Tibial nerve (tissue), 4 donors: ENCODE data around the gene LDAH. TPM values are rescaled to one million over a fixed set of nuclear protein-coding genes. Genes with fewer than 3 reads are reported as not detected.

Source experiments
- DNase-seq, 2 donors: peaks; one replicate each; pipeline ENCODE4 v3.0.0-alpha.2; 2019; ENCODE audit warnings: low spot score in 2 of 2
- H3K27ac ChIP-seq, 4 donors: fragments of 200-600 bp; sonication (generic) in 3 of 4; one replicate each; pipeline ENCODE4 v1.5.1; 2017 to 2019; ENCODE audit warnings: mild to moderate bottlenecking in 1 of 4
- H3K27me3 ChIP-seq, 2 donors: fragments of 200-600 bp; sonication (generic) in 1 of 2; one replicate each; pipeline versions ENCODE4 v1.5.1 to v1.6.0; 2017 to 2019
- H3K36me3 ChIP-seq, 3 donors: fragments of 200-600 bp; sonication (generic); one replicate each; pipeline ENCODE4 v1.5.1; 2018 to 2019
- H3K4me1 ChIP-seq, 4 donors: fragments of 200-600 bp; sonication (generic) in 3 of 4; one replicate each; pipeline ENCODE4 v1.5.1; 2017 to 2019
- H3K4me3 ChIP-seq, 4 donors: fragments of 200-600 bp; sonication (generic) in 3 of 4; one replicate each; pipeline ENCODE4 v1.5.1; 2017 to 2019; ENCODE audit warnings: mild to moderate bottlenecking in 1 of 4, moderate library complexity in 1 of 4
- H3K9me3 ChIP-seq, 4 donors: fragments of 200-600 bp; sonication (generic) in 3 of 4; one replicate each; pipeline ENCODE4 v1.5.1; 2017 to 2019
- EP300 ChIP-seq, 2 donors: sonication (generic); formaldehyde crosslinking; IDR thresholded peaks; one replicate each; pipeline ENCODE4 v1.6.1; 2017; ENCODE audit warnings: antibody characterized with exemption in 2 of 2, mild to moderate bottlenecking in 1 of 2
- POLR2A ChIP-seq, 2 donors: fragments of 450-650 bp; IDR thresholded peaks; one replicate each; pipeline ENCODE4 v1.6.1; 2017; ENCODE audit warnings: antibody characterized with exemption in 2 of 2, mild to moderate bottlenecking in 2 of 2, moderate library complexity in 2 of 2
- WGBS, 2 donors: methylation state at CpG; one replicate each; pipeline ENCODE4 v1.1.5; 2018; 5-methylcytosine and 5-hydroxymethylcytosine counted together
- total RNA-seq, 4 donors: library from RNA; depleted of rRNA; stranded (reverse); fragments of >200 nt; gene quantifications; one replicate each; pipeline ENCODE4 v1.1.0, GENCODE V29; 2016
- TF ChIP-seq, protein P1 (sequence below), 5 experiments: fragments of 200-600 bp in 3 of 5; fragments of 450-650 bp in 2 of 5; sonication (generic) in 3 of 5; IDR thresholded peaks; one replicate each; pipeline ENCODE4 v1.5.1; 2016 to 2019; ENCODE audit warnings: antibody characterized with exemption in 5 of 5, mild to moderate bottlenecking in 3 of 5, moderate library complexity in 2 of 5

Gene LDAH
- total RNA-seq, 4 donors from 2014 or later, result 13.4 to 27.1 (median 15.7) TPM

DNA sequence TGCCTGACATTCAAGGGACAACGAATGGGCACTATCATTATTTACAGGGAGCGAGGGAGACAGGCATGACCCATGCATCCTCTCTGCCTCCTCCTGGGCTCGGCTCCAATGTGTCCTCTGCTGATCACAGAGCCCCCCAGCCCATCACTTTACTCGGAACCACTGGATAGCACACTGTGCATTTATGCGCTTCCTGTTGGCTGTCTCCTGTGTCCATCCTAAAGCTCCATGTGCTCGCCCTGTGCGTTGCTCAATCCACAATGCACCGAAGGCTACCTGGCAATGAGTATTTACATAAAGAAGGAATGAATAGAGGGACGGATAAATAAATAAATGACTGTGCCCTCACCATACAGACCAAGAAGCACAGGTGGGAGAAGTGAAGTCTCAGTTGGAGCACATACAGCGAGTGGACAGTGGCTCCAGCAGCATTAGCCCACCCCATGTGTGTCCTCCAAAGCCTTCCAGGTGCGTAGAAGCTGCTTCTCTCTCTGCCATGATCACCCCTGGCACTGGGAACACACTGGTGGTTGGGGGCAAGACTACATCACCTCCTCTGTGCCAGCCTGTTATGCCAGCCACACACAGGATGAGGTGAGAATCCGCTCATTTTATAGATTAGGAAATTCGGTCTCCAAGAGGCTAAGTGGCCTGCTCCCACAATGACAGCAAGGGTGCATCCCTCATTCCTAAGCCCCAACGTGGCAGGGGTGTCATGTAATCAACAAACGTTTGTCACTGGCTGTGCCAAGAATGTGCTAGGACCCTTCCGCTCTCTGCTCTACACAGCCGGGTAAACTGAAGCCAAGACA is 158.3 kb downstream of the LDAH start:
- H3K27me3 ChIP-seq, result peaks cover 0 to 93% of the 10 kb centered on the region in 2 donors

DNA sequence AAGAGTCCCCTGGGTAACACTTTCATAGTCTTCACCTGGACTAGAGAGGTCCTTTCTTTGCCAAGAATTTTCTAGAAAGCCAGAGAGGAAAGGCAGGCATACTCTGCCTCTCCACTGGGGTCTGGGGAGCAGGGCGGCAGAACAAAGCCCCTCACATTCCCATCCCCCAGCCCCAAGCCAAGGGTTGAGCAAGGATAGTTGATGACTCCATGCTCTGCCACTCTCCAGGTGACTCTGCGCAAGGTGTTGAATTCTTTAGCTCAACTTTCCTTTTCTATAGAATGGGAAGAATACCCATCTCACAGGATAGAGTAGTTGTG is 158.9 kb downstream of the LDAH start:
- TF ChIP-seq POLR2A (IDR thresholded peaks at IDR 0.05) (no peak), EP300 (IDR thresholded peaks at IDR 0.05) (no peak)
- TF ChIP-seq, protein P1, sequence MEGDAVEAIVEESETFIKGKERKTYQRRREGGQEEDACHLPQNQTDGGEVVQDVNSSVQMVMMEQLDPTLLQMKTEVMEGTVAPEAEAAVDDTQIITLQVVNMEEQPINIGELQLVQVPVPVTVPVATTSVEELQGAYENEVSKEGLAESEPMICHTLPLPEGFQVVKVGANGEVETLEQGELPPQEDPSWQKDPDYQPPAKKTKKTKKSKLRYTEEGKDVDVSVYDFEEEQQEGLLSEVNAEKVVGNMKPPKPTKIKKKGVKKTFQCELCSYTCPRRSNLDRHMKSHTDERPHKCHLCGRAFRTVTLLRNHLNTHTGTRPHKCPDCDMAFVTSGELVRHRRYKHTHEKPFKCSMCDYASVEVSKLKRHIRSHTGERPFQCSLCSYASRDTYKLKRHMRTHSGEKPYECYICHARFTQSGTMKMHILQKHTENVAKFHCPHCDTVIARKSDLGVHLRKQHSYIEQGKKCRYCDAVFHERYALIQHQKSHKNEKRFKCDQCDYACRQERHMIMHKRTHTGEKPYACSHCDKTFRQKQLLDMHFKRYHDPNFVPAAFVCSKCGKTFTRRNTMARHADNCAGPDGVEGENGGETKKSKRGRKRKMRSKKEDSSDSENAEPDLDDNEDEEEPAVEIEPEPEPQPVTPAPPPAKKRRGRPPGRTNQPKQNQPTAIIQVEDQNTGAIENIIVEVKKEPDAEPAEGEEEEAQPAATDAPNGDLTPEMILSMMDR (IDR thresholded peaks at IDR 0.05), result no peak
- H3K4me3 ChIP-seq, result no peak overlapping the region
- H3K4me1 ChIP-seq, result peaks cover 0 to 39% (median 16%) of the 10 kb centered on the region in 4 donors
- no peak for DNase-seq
- WGBS, 2 donors, result 69 to 83% methylated on average over 2 of the region's 2 CpGs
- H3K27ac ChIP-seq, result no peak overlapping the region
- H3K36me3 ChIP-seq, result no peaks in the 10 kb centered on the region
- no peaks in the 10 kb centered on the region for H3K9me3 ChIP-seq
- peaks cover 0 to 92% of the 10 kb centered on the region in 2 donors for H3K27me3 ChIP-seq

More for the DNA sequence above, 158.3 kb downstream of the LDAH start:
- H3K9me3 ChIP-seq, result no peaks in the 10 kb centered on the region
- H3K4me3 ChIP-seq, result no peak overlapping the region
- no peak for TF ChIP-seq POLR2A (IDR thresholded peaks at IDR 0.05)
- TF ChIP-seq, protein P1 (IDR thresholded peaks at IDR 0.05), result no peak
- TF ChIP-seq EP300 (IDR thresholded peaks at IDR 0.05), result no peak
- H3K27ac ChIP-seq, result no peak overlapping the region
- H3K36me3 ChIP-seq, result no peaks in the 10 kb centered on the region
- H3K4me1 ChIP-seq, result peaks cover 0 to 45% (median 16%) of the 10 kb centered on the region in 4 donors
- WGBS, 2 donors, result 35 to 46% methylated on average over 17 of the region's 17 CpGs
- no peak for DNase-seq

DNA sequence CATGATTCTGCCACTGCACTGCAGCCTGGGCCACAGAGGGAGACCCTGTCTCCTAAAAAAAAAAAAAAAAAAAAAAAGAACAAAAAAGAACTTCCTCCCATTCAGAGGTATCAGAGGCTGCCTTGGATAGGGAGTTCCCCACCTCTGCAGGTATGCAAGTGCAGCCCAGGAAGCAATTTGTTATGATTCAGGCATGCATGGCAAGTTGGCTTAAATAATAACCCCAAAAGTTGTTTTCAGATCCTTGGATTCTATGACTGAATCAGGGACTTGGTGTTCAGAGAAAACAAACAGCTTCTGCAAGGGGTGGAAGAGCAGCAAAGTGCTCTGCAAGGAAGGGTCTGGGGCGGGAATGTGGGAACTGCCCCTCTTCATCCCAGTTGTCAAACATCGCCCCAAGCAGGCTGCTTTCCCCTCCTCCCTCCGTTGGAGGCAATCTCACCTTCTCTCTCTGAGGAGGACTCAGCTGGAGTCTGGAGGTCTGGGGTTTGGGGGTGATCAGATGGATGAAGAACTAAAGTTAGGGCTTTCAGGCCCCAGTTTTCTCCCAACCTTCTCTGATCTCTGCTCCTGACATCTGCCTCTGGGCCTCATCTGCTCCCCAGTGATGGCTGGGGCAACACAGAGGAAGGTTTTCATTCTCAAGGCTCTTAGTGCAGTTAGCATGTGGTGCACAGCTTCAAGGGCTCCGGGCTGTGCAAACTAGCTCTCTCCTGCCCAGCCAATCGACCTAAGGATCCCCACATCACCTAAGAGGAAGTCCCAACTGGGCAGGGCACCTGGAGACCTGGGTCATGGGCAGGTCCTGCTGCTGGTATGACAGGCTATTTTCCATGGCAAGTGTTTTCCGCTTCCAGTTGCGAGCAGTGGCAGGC is 159.5 kb downstream of the LDAH start:
- no peak overlapping the region for H3K27ac ChIP-seq
- peaks cover 0 to 38% (median 16%) of the 10 kb centered on the region in 4 donors for H3K4me1 ChIP-seq
- no peak for DNase-seq
- H3K9me3 ChIP-seq, result no peaks in the 10 kb centered on the region
- 43 to 52% methylated on average over 7 of the region's 7 CpGs for WGBS, 2 donors
- no peaks in the 10 kb centered on the region for H3K36me3 ChIP-seq
- peaks cover 0 to 89% of the 10 kb centered on the region in 2 donors for H3K27me3 ChIP-seq
- H3K4me3 ChIP-seq, result no peak overlapping the region
- TF ChIP-seq POLR2A (IDR thresholded peaks at IDR 0.05), result no peak
- TF ChIP-seq, protein P1 (IDR thresholded peaks at IDR 0.05), result no peak
- TF ChIP-seq EP300 (IDR thresholded peaks at IDR 0.05), result no peak

- DNase-seq, result no peak
- TF ChIP-seq POLR2A (IDR thresholded peaks at IDR 0.05) (no peak), EP300 (IDR thresholded peaks at IDR 0.05) (no peak)
- TF ChIP-seq, protein P1 (IDR thresholded peaks at IDR 0.05), result no peak
- 80% methylated on average over 5 of the region's 5 CpGs for WGBS, 2 donors
Observed at GRCh38 chr2:20662308-20662937, 160.5 kb downstream of the LDAH start.

More at GRCh38 chr2:20662308-20662937, 160.5 kb downstream of the LDAH start:
- no peaks in the 10 kb centered on the region for H3K9me3 ChIP-seq
- H3K27ac ChIP-seq, result no peak overlapping the region
- no peaks in the 10 kb centered on the region for H3K36me3 ChIP-seq
- H3K4me1 ChIP-seq, result peaks cover 0 to 33% (median 14%) of the 10 kb centered on the region in 4 donors
- H3K4me3 ChIP-seq, result no peak overlapping the region
- H3K27me3 ChIP-seq, result peaks cover 0 to 79% of the 10 kb centered on the region in 2 donors
